Choroid plexus epithelial cell (primary cell): ENCODE data around the gene TMEM37.

Experiments
- DNase-seq: peaks from one replicate; pipeline ENCODE4 v3.0.0-alpha.2; 2010; ENCODE audit warnings: low read depth
- H3K4me3 ChIP-seq: 2 replicates; pipeline ENCODE4 v1.5.1; 2011; ENCODE audit warnings: low read depth, mild to moderate bottlenecking, control low read depth, low read length, moderate library complexity
- CTCF ChIP-seq: conservative IDR thresholded peaks from 2 replicates; pipeline ENCODE4 v1.5.1; 2011; ENCODE audit warnings: low read depth, mild to moderate bottlenecking, control low read depth, inconsistent platforms, low read length, moderate library complexity

Gene TMEM37

GRCh38 chr2:119466373-119466772 lies 34.7 kb downstream of the TMEM37 start:
- no peak for DNase-seq
- H3K4me3 ChIP-seq = no peak overlapping the region
- no peak for TF ChIP-seq CTCF

DNA sequence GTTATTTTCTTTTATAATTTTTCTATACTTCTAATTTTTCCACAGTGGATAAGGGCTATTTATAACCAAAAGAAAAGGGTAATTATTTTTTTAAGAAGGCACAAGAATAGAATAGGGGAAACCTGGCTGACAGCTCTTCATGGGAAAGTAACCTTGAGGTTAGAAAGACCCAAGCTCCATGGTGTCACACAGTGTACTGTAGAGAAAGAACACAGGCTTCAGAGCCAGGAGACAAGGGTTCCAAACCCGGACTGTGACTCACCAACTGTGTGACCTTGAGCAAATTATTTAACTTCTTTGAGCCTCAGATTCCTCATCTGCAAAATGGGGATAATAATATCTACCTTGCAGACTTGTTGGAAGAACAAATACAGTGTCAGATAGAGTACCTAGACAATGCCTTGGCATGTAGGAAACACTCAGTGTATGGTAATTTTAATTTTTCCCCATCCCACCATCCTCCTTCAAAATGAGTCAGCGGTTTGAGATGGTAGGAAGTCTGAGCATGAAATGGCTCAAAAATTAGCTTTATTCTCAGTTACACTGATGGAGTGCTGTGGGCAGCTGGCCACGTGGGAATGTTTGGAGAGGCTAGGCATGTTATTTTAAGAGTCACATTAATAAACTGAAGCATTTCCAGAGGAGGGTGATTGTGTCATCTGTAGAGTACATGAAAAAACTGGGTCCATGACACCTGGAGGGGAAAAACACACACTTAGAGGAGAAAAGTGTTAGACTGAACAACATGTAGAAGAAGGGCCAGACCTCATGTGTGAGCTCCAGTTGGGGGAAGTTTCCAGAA lies 36.7 kb downstream of the TMEM37 start:
- H3K4me3 ChIP-seq = no peak overlapping the region
- TF ChIP-seq CTCF = no peak
- DNase-seq = peak; percentile 50

DNA sequence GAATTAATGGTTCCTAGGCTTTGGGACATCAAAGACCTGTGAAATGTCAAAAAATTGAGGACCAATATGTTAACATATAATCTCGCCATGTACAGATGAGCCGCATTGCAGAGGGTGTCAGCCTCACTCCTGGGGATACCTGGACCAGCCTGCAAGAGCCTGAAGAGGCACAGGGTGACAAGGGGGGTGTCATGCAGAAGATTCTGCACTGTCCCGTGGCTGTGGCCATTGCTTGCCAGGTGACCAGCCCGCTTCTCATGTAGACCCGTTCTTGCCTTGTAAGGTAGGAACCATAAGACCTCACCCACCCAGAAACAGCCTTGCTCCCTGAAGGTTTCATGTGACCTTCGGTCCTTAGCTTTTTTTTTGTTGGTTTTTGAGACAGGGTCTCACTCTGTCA lies 37.5 kb downstream of the TMEM37 start:
- DNase-seq = no peak
- no peak for TF ChIP-seq CTCF
- no peak overlapping the region for H3K4me3 ChIP-seq

GRCh38 chr2:119469661-119470297 lies 38.1 kb downstream of the TMEM37 start:
- no peak overlapping the region for H3K4me3 ChIP-seq
- TF ChIP-seq CTCF = no peak

GRCh38 chr2:119472749-119473148 lies 41.1 kb downstream of the TMEM37 start:
- no peak for TF ChIP-seq CTCF
- no peak for DNase-seq

More at GRCh38 chr2:119469661-119470297, 38.1 kb downstream of the TMEM37 start:
- DNase-seq = no peak

GRCh38 chr2:119473621-119474370 lies 42.1 kb downstream of the TMEM37 start:
- H3K4me3 ChIP-seq = no peak overlapping the region
- TF ChIP-seq CTCF = no peak
- DNase-seq = no peak

More at GRCh38 chr2:119472749-119473148, 41.1 kb downstream of the TMEM37 start:
- no peak overlapping the region for H3K4me3 ChIP-seq
